CD4-positive, alpha-beta T cell treated with Interleukin-6 for 4 hours (primary cell): ENCODE results near the gene IDH2.
"Not testable (repeated sequence)": the region's sequence is repeated elsewhere in the genome, so short reads cannot be mapped to it uniquely, and the experiment has no call there.

Source experiments
- DNase-seq: peaks from one replicate; pipeline ENCODE4 v3.0.0-alpha.2; 2020; ENCODE audit warnings: mixed read lengths

IDH2 gene

GRCh38 chr15:90083419-90083818 is 18.8 kb downstream of the IDH2 start:
- DNase-seq: no peak

- no peak for DNase-seq
Observed at GRCh38 chr15:90082140-90082715, 20.0 kb downstream of the IDH2 start.

- DNase-seq: no peak
Observed at GRCh38 chr15:90080818-90081393, 21.4 kb downstream of the IDH2 start.

- no peak for DNase-seq
Observed at GRCh38 chr15:90080458-90080755, 21.9 kb downstream of the IDH2 start.

GRCh38 chr15:90079619-90080457 is 22.4 kb downstream of the IDH2 start:
- DNase-seq: no peak

GRCh38 chr15:90078965-90079364 is 23.3 kb downstream of the IDH2 start:
- DNase-seq: no peak

- DNase-seq: no peak
Observed at GRCh38 chr15:90076716-90077115, 25.6 kb downstream of the IDH2 start.

GRCh38 chr15:90075420-90076289 is 26.6 kb downstream of the IDH2 start:
- peak; percentile 21 for DNase-seq

- DNase-seq: no peak
Observed at GRCh38 chr15:90074916-90075315, 27.4 kb downstream of the IDH2 start.

- DNase-seq: no peak
Observed at GRCh38 chr15:90074023-90074422, 28.2 kb downstream of the IDH2 start.

- DNase-seq: no peak
Observed at GRCh38 chr15:90072978-90073640, 29.2 kb downstream of the IDH2 start.

GRCh38 chr15:90071220-90071807 is 31.0 kb downstream of the IDH2 start:
- peak; percentile 88 for DNase-seq

- DNase-seq: not testable (repeated sequence)
Observed at GRCh38 chr15:90070623-90071022, 31.6 kb downstream of the IDH2 start.

- DNase-seq: no peak
Observed at GRCh38 chr15:90067953-90068606, 34.2 kb downstream of the IDH2 start.

- no peak for DNase-seq
Observed at GRCh38 chr15:90067181-90067952, 34.9 kb downstream of the IDH2 start.

GRCh38 chr15:90065682-90066049 is 36.6 kb downstream of the IDH2 start:
- DNase-seq: no peak

GRCh38 chr15:90064911-90065681 is 37.2 kb downstream of the IDH2 start:
- DNase-seq: no peak

- DNase-seq: no peak
Observed at GRCh38 chr15:90063770-90064247, 38.5 kb downstream of the IDH2 start.

GRCh38 chr15:90062973-90063769 is 39.1 kb downstream of the IDH2 start:
- DNase-seq: no peak
